B cell (primary cell): ENCODE results near the gene HOXB1. TPM values are rescaled to one million over a fixed set of nuclear protein-coding genes. Genes with fewer than 3 reads are reported as not detected.
A peak's percentile ranks its signal among the peaks of the same experiment; 100 is the strongest.

Experiments used
- ATAC-seq: fragments of 200-7000 bp; cut with Tn5 transposase; one replicate; pipeline ENCODE4 v1.10.0; 2021; ENCODE audit warnings: low read depth, mild to moderate bottlenecking, moderate number of reproducible peaks, moderate library complexity
- CTCF ChIA-PET: fragments of 350-600 bp; sonication (Branson Sonifier 250); formaldehyde crosslinking; loops from one replicate; lab custom pipeline; 2021; ENCODE audit warnings: antibody characterized with exemption, inconsistent platforms; lab: Charles Lee
- POLR2A ChIA-PET: fragments of 350-600 bp; sonication (Branson Sonifier 250); formaldehyde crosslinking; loops from one replicate; lab custom pipeline; 2021; ENCODE audit warnings: antibody characterized with exemption; lab: Charles Lee
- DNase-seq: peaks from one replicate; pipeline ENCODE4 v3.0.0; 2013
- H2AFZ ChIP-seq: 2 replicates; pipeline ENCODE4 v1.6.1; 2012; ENCODE audit warnings: mild to moderate bottlenecking, low read depth, low read length; ENCODE audit not compliant: insufficient read depth, poor library complexity, severe bottlenecking
- H3K27ac ChIP-seq, 2 donors: 1 replicate in 1 of 2; 2 replicates in 1 of 2; pipeline ENCODE4 v1.5.1; 2012 to 2013; ENCODE audit warnings: low read length in 2 of 2, mild to moderate bottlenecking in 2 of 2, moderate library complexity in 1 of 2
- H3K27me3 ChIP-seq, 4 experiments: fragments of 200-600 bp in 1 of 4; sonication (generic) in 1 of 4; replicated peaks in 1 of 4; 1 replicate in 2 of 4; 2 replicates in 2 of 4; pipeline versions ENCODE4 v1.6.1 to v1.7.0; 2013 to 2016; ENCODE audit warnings: low read length in 3 of 4, mild to moderate bottlenecking in 2 of 4, mixed read lengths in 1 of 4, moderate library complexity in 1 of 4; ENCODE audit not compliant: insufficient read depth in 4 of 4, control insufficient read depth in 3 of 4; ENCODE audit errors: control extremely low read depth in 1 of 4
- H3K36me3 ChIP-seq, 2 experiments: replicated peaks in 1 of 2; 1 replicate in 1 of 2; 2 replicates in 1 of 2; pipeline versions ENCODE4 v1.6.1 to v1.7.1; 2013; ENCODE audit warnings: low read length in 1 of 2; ENCODE audit not compliant: insufficient read depth in 2 of 2, control insufficient read depth in 1 of 2; ENCODE audit errors: control extremely low read depth in 1 of 2, extremely low read depth in 1 of 2
- H3K4me1 ChIP-seq, 2 donors: fragments of 200-600 bp in 1 of 2; sonication (generic) in 1 of 2; 1 replicate in 1 of 2; 2 replicates in 1 of 2; pipeline versions ENCODE4 v1.5.1 to v1.6.1; 2013 to 2017; ENCODE audit warnings: low read length in 2 of 2; ENCODE audit not compliant: control insufficient read depth in 2 of 2, insufficient read depth in 2 of 2
- H3K4me2 ChIP-seq: replicated peaks from 2 replicates; pipeline ENCODE3; 2012; ENCODE audit warnings: mild to moderate bottlenecking, low read depth, low read length; ENCODE audit not compliant: poor library complexity, severe bottlenecking
- H3K4me3 ChIP-seq, 5 experiments: fragments of 200-600 bp in 1 of 5; sonication (generic) in 1 of 5; 1 replicate in 3 of 5; 2 replicates in 2 of 5; pipeline versions ENCODE4 v1.5.1 to v1.7.0; 2011 to 2016; ENCODE audit warnings: low read length in 4 of 5, mild to moderate bottlenecking in 4 of 5, low read depth in 2 of 5, control low read depth in 1 of 5, moderate library complexity in 1 of 5; ENCODE audit not compliant: insufficient read depth in 1 of 5; ENCODE audit errors: control extremely low read depth in 1 of 5, extremely low read depth in 1 of 5
- H3K79me2 ChIP-seq: fragments of 200-600 bp; sonication (generic); one replicate; pipeline ENCODE4 v1.6.0; 2016; ENCODE audit warnings: low read length; ENCODE audit not compliant: control insufficient read depth, insufficient read depth
- H3K9ac ChIP-seq: fragments of 200-600 bp; sonication (generic); 2 replicates; pipeline ENCODE4 v1.6.1; 2017; ENCODE audit warnings: mild to moderate bottlenecking, low read length, moderate library complexity
- H3K9me3 ChIP-seq, 3 donors: one replicate each; pipeline versions ENCODE4 v1.6.1 to v1.7.1; 2013; ENCODE audit warnings: low read length in 2 of 3; ENCODE audit not compliant: control insufficient read depth in 2 of 3, insufficient read depth in 1 of 3; ENCODE audit errors: control extremely low read depth in 1 of 3
- H4K20me1 ChIP-seq: 2 replicates; pipeline ENCODE4 v1.6.0; 2012; ENCODE audit warnings: mild to moderate bottlenecking, low read length; ENCODE audit not compliant: insufficient read depth, control insufficient read depth, poor library complexity, severe bottlenecking
- H3K27ac Mint-ChIP-seq: one replicate; pipeline ENCODE4 v1.8.0; 2021; ENCODE audit warnings: mixed read lengths
- H3K27me3 Mint-ChIP-seq: one replicate; pipeline ENCODE4 v1.8.0; 2021; ENCODE audit warnings: mixed read lengths
- H3K4me1 Mint-ChIP-seq: one replicate; pipeline ENCODE4 v1.8.0; 2021; ENCODE audit warnings: mixed read lengths
- H3K4me3 Mint-ChIP-seq: one replicate; pipeline ENCODE4 v1.8.0; 2021; ENCODE audit warnings: mixed read lengths
- H3K9me3 Mint-ChIP-seq: one replicate; pipeline ENCODE4 v1.8.0; 2022; ENCODE audit warnings: mixed read lengths; ENCODE audit not compliant: insufficient read depth
- EZH2 ChIP-seq: IDR thresholded peaks from 2 replicates; pipeline ENCODE4 v1.6.1; 2012; ENCODE audit warnings: borderline replicate concordance, low read depth, mild to moderate bottlenecking, moderate library complexity, low read length; ENCODE audit not compliant: insufficient read depth, poor library complexity, severe bottlenecking
- WGBS: methylation state at CpG from one replicate; pipeline ENCODE4 v1.1.5; 2013; ENCODE audit warnings: missing lambda C conversion rate; ENCODE audit not compliant: insufficient coverage; 5-methylcytosine and 5-hydroxymethylcytosine counted together
- intact Hi-C: fragments of 100-400 bp; cut with micrococcal nuclease; formaldehyde crosslinking; loops from one replicate; pipeline ENCODE4 v1.10.0; 2022
- polyA plus RNA-seq: library from polyadenylated mRNA; depleted of rRNA; stranded (reverse); fragments of >200 nt; gene quantifications from 2 replicates; pipeline ENCODE4 v1.2.3, GENCODE V29; 2012
- total RNA-seq, 2 donors: library from RNA; stranded (reverse); fragments of 120-200 nt in 1 of 2; gene quantifications; 1 replicate in 1 of 2; 2 replicates in 1 of 2; pipeline versions ENCODE4 v1.2.3 to v1.2.4, GENCODE V29; 2013 to 2022
- TF ChIP-seq, protein P1 (sequence below): fragments of 200-600 bp; IDR thresholded peaks from one replicate; pipeline ENCODE4 v1.8.0; 2022; ENCODE audit warnings: antibody characterized with exemption, mild to moderate bottlenecking

The HOXB1 gene
- total and polyA plus RNA-seq, 2 donors (not counting 1 experiment from before 2014, with no cell fraction given), result not detected

DNA sequence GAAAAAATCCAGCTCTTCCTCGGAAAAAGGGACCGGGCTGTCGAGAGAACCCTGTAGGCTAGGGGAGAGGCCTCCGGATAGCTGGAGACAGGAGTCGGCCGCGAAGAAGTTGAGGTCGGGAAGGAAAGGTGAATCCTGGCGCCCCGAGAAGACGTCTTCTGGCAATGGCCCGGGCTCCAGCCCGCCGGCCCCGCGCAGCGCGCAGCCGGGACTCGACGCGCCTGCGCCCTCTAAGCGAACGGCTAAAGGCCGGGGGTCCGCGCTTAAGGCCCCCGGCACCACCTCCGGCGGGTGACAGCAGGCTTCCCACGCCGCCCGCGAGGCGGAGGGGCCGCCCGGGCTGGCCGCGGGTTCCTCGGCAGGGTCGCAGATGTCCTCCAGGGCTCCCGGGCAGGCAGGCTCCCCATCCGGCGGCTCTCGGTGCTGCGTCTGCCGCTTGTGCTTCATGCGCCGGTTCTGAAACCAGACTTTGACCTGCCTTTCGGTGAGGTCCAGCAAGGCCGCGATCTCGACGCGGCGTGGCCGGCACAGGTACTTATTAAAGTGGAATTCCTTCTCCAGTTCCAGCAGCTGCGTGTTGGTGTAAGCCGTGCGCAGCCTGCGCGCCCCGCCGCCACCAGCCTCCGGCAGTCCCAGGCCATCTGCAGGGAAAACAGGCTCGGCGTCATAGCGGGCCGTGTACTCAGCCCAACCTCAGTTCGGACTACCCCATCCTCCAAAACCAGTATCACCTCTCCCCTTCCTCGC, 12.5 kb upstream of the HOXB1 start:
- Mint-ChIP-seq H3K9me3 (no peaks in the 10 kb centered on the region), H3K4me3 (peak overlapping the region; percentile 94), H3K4me1 (peaks cover 31% of the 10 kb centered on the region), H3K27me3 (peaks cover 53% of the 10 kb centered on the region), H3K27ac (peak overlapping the region; percentile 90)
- TF ChIP-seq EZH2, result no peak
- TF ChIP-seq, protein P1, sequence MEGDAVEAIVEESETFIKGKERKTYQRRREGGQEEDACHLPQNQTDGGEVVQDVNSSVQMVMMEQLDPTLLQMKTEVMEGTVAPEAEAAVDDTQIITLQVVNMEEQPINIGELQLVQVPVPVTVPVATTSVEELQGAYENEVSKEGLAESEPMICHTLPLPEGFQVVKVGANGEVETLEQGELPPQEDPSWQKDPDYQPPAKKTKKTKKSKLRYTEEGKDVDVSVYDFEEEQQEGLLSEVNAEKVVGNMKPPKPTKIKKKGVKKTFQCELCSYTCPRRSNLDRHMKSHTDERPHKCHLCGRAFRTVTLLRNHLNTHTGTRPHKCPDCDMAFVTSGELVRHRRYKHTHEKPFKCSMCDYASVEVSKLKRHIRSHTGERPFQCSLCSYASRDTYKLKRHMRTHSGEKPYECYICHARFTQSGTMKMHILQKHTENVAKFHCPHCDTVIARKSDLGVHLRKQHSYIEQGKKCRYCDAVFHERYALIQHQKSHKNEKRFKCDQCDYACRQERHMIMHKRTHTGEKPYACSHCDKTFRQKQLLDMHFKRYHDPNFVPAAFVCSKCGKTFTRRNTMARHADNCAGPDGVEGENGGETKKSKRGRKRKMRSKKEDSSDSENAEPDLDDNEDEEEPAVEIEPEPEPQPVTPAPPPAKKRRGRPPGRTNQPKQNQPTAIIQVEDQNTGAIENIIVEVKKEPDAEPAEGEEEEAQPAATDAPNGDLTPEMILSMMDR, result peak; percentile 17
- H2AFZ ChIP-seq, result peak overlapping the region; percentile 82
- ChIA-PET POLR2A (interaction anchor here (0.7 kb wide), 1 partner anchor 1712 kb away, joined by 4 read pairs; no protein-coding TSS in a partner anchor), CTCF (interaction anchor here (0.6 to 0.9 kb wide), 2 partner anchors 50 to 75 kb away, joined by 3 read pairs; no protein-coding TSS in a partner anchor)
- peak overlapping the region; percentile 70 for H3K9ac ChIP-seq
- peaks cover 42 to 45% of the 10 kb centered on the region in 2 donors for H3K4me1 ChIP-seq
- DNase-seq (peak; percentile 84), ATAC-seq (peak; percentile 65)
- H4K20me1 ChIP-seq, result no peaks in the 10 kb centered on the region
- peaks cover 0 to 11% (median 0%) of the 10 kb centered on the region in 3 donors for H3K9me3 ChIP-seq
- intact Hi-C loops, result loop anchor here (10.0 kb wide), 1 partner anchor 48 kb away; no protein-coding TSS in a partner anchor
- peak overlapping the region; percentile 31 to 73 (median 52) for H3K4me3 ChIP-seq
- peaks cover 0 to 67% (median 28%) of the 10 kb centered on the region in 4 experiments for H3K27me3 ChIP-seq
- no peaks in the 10 kb centered on the region for H3K36me3 ChIP-seq
- under 1% methylated on average over 72 of the region's 72 CpGs for WGBS
- H3K27ac ChIP-seq, result peak overlapping the region; percentile 6 to 28
- no peaks in the 10 kb centered on the region for H3K79me2 ChIP-seq
- peak overlapping the region; percentile 96 for H3K4me2 ChIP-seq

DNA sequence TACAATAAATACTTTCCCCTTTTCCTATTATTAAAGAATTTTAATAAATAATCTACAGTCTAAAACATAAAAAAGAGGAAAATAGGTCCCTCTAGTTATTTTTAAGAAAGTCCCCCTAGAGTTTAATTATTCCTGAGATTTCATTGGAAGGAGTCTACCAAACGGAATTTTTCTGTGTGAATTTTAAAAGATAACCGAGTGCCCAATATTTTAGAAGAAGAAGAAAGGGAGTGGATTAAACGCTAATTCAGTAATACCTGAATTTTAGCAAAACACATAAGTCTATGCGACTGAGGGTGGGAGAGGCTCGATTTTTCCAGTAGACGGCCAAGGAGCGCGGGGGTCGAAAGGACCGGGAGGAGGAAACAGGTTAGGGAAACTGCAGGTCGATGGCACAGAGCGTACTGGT, 11.9 kb upstream of the HOXB1 start:
- Histone ChIP-seq H3K9me3 (peaks cover 0 to 11% (median 0%) of the 10 kb centered on the region in 3 donors), H2AFZ (peak overlapping the region; percentile 82), H4K20me1 (no peaks in the 10 kb centered on the region), H3K36me3 (no peaks in the 10 kb centered on the region), H3K4me1 (peaks cover 36 to 39% of the 10 kb centered on the region in 2 donors), H3K9ac (peak overlapping the region; percentile 70), H3K79me2 (no peaks in the 10 kb centered on the region), H3K4me2 (peak overlapping the region; percentile 96), H3K4me3 (peak overlapping the region; percentile 31 to 73 (median 64)), H3K27ac (peak overlapping the region; percentile 6 to 16), H3K27me3 (peaks cover 0 to 66% (median 26%) of the 10 kb centered on the region in 4 experiments)
- ATAC-seq (no peak), DNase-seq (no peak)
- Mint-ChIP-seq H3K27ac (peak overlapping the region; percentile 90), H3K9me3 (no peaks in the 10 kb centered on the region), H3K4me3 (peak overlapping the region; percentile 94), H3K4me1 (peaks cover 28% of the 10 kb centered on the region), H3K27me3 (peaks cover 51% of the 10 kb centered on the region)
- ChIA-PET CTCF (interaction anchor here (0.9 kb wide), 1 partner anchor 50 kb away, joined by 3 read pairs; no protein-coding TSS in a partner anchor), POLR2A (no interaction called here)
- 3% methylated on average over 9 of the region's 12 CpGs for WGBS
- intact Hi-C loops, result loop anchor here (10.0 kb wide), 1 partner anchor 48 kb away; no protein-coding TSS in a partner anchor
- TF ChIP-seq EZH2, result no peak
- TF ChIP-seq, protein P1, result no peak
